ENCODE measurements around the gene UBE2E3.

Gene UBE2E3

DNA sequence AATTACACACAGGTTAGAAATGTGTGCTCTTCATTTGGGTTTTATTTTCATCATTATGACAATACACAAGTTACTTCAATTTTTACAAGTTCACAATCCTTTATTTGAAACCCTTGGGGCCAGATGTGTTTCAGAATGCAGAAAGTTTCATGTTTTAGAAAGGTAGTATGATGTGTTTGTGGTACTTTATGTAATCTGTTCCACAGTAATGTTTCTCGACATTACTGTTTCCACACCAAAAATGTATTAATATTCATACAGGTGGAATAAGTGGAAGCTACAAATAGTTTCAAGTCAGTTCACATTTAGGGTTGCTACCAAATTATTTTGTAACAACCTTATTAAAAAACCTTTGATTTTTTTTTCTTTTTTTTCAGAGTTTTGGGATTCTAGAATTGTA is 10.4 kb downstream of the UBE2E3 start:
- TF ChIP-seq, protein P1, sequence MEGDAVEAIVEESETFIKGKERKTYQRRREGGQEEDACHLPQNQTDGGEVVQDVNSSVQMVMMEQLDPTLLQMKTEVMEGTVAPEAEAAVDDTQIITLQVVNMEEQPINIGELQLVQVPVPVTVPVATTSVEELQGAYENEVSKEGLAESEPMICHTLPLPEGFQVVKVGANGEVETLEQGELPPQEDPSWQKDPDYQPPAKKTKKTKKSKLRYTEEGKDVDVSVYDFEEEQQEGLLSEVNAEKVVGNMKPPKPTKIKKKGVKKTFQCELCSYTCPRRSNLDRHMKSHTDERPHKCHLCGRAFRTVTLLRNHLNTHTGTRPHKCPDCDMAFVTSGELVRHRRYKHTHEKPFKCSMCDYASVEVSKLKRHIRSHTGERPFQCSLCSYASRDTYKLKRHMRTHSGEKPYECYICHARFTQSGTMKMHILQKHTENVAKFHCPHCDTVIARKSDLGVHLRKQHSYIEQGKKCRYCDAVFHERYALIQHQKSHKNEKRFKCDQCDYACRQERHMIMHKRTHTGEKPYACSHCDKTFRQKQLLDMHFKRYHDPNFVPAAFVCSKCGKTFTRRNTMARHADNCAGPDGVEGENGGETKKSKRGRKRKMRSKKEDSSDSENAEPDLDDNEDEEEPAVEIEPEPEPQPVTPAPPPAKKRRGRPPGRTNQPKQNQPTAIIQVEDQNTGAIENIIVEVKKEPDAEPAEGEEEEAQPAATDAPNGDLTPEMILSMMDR (IDR thresholded peaks at IDR 0.05; ENCODE audit: low read depth, low read length, missing control alignments) = no peak
- Histone ChIP-seq H3K27me3 (replicated peaks) (no peaks in the 10 kb centered on the region), H3K4me3 (ENCODE audit: low read depth, low read length) (no peak overlapping the region), H3K27ac (no peak overlapping the region), H3K36me3 (replicated peaks) (no peaks in the 10 kb centered on the region)
- DNase-seq = no peak
- in situ Hi-C loops (cut with HindIII; ENCODE audit: low pct_ligation_motif_present, low sequenced_read_pairs) = no loop called here

- H3K27me3 ChIP-seq (replicated peaks) = no peaks in the 10 kb centered on the region
- no peak for DNase-seq
- no peak overlapping the region for H3K27ac ChIP-seq
- TF ChIP-seq, protein P1 (IDR thresholded peaks at IDR 0.05; ENCODE audit: low read depth, low read length, missing control alignments) = peak; percentile 19
- no peaks in the 10 kb centered on the region for H3K36me3 ChIP-seq (replicated peaks)
- in situ Hi-C loops (cut with HindIII; ENCODE audit: low pct_ligation_motif_present, low sequenced_read_pairs) = no loop called here
- no peak overlapping the region for H3K4me3 ChIP-seq (ENCODE audit: low read depth, low read length)
Measured at GRCh38 chr2:180991361-180991760, 11.0 kb downstream of the UBE2E3 start.

GRCh38 chr2:180991820-180992219 is 11.4 kb downstream of the UBE2E3 start:
- no peak overlapping the region for H3K4me3 ChIP-seq (ENCODE audit: low read depth, low read length)
- H3K36me3 ChIP-seq (replicated peaks) = no peaks in the 10 kb centered on the region
- TF ChIP-seq, protein P1 (IDR thresholded peaks at IDR 0.05; ENCODE audit: low read depth, low read length, missing control alignments) = no peak
- H3K27me3 ChIP-seq (replicated peaks) = no peaks in the 10 kb centered on the region
- in situ Hi-C loops (cut with HindIII; ENCODE audit: low pct_ligation_motif_present, low sequenced_read_pairs) = no loop called here
- no peak for DNase-seq
- no peak overlapping the region for H3K27ac ChIP-seq

DNA sequence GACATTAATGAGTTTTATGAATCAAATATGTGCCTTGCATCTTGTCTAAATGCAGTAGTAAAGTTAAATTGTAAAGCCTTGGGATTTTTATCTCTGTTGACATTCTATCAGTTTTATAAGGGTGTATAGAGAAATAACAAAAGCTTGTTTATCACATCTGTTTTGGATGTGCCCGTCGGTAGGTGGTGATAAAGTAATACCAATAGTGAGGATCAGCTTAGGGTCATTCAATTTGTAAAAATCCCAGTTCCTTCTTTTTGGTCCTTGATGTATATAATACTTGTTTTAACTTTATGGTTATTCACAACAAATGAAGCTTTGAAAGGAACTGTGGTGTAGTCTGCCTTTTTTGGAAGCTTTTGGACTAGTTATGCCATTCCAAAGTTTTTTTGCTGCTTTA is 12.6 kb downstream of the UBE2E3 start:
- H3K4me3 ChIP-seq (ENCODE audit: low read depth, low read length) = no peak overlapping the region
- TF ChIP-seq, protein P1 (IDR thresholded peaks at IDR 0.05; ENCODE audit: low read depth, low read length, missing control alignments) = no peak
- H3K27ac ChIP-seq = no peak overlapping the region
- no peaks in the 10 kb centered on the region for H3K36me3 ChIP-seq (replicated peaks)
- in situ Hi-C loops (cut with HindIII; ENCODE audit: low pct_ligation_motif_present, low sequenced_read_pairs) = no loop called here
- H3K27me3 ChIP-seq (replicated peaks) = no peaks in the 10 kb centered on the region
- DNase-seq = no peak

- DNase-seq = no peak
- TF ChIP-seq, protein P1 (IDR thresholded peaks at IDR 0.05; ENCODE audit: low read depth, low read length, missing control alignments) = no peak
- in situ Hi-C loops (cut with HindIII; ENCODE audit: low pct_ligation_motif_present, low sequenced_read_pairs) = no loop called here
- no peaks in the 10 kb centered on the region for H3K36me3 ChIP-seq (replicated peaks)
- H3K27ac ChIP-seq = no peak overlapping the region
- no peaks in the 10 kb centered on the region for H3K27me3 ChIP-seq (replicated peaks)
- H3K4me3 ChIP-seq (ENCODE audit: low read depth, low read length) = no peak overlapping the region
Measured at GRCh38 chr2:180999274-180999964, 19.0 kb downstream of the UBE2E3 start.

Data from brain microvascular endothelial cell (primary cell).